Measurements from ENCODE around the gene SFTA2. TPM values are rescaled to one million over a fixed set of nuclear protein-coding genes. Genes with fewer than 3 reads are reported as not detected.
A peak's percentile ranks its signal among the peaks of the same experiment; 100 is the strongest.
"Not testable (repeated sequence)": the region's sequence is repeated elsewhere in the genome, so short reads cannot be mapped to it uniquely, and the experiment has no call there.

SFTA2 gene
- polyA plus RNA-seq, 3 donors = 0.80 to 1.3 (median 1.2) TPM

GRCh38 chr6:30917041-30917440, 14.9 kb downstream of the SFTA2 start:
- DNase-seq (ENCODE audit: extremely low read depth in 1 of 11, low read depth in 9 of 11, low spot score in 4 of 11) = no peak

DNA sequence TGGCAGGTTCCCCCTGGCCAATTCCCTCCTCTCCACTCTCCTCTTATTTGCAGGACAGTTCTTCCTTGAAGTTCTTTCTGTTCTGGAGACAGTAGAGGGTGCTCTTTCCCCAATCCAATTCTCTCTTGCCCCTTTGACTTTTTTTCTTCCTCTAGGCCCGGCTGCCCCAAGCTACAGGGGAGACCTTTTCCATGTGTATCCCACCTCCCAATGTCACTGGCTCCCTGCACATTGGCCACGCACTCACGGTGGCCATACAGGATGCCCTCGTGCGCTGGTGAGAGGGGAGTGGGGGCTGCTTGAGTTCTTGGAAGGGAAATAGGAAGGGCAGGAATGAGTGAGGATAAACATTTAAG, 16.4 kb downstream of the SFTA2 start:
- peak in 9 of 11 donors; percentile 45 to 74 (median 59) for DNase-seq (ENCODE audit: extremely low read depth in 1 of 11, low read depth in 9 of 11, low spot score in 4 of 11)

DNA sequence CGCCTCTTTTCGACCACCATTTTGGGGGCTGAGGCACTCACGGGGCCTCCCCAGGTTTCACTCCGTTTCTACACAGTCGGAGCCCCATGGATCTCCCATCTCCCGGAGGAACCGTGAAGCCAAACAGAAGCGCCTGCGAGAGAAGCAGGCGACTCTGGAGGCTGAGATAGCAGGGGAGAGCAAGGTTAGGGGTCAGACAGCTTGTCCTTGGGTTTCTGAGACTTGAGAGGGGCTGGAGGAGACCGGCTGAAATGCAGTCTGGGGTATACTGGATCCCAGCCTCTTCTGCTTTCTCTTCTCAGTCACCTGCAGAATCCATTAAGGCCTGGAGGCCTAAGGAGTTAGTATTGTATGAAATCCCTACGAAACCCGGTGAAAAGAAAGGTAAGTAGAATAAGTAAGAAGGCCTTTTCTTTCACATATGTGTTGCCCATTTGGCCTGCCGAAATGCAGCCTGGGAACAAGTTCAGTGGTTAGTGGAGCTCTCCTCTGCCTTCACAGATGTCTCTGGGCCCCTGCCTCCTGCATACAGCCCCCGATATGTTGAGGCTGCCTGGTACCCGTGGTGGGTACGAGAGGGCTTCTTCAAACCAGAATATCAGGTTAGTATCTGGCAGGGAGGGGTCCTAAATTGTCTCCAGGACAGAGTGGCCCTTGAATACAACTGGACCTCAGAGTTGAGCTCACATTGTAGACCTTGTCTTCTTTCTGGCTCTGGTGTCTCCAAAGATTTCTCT, 16.9 kb downstream of the SFTA2 start:
- no peak for DNase-seq (ENCODE audit: extremely low read depth in 1 of 11, low read depth in 9 of 11, low spot score in 4 of 11)

DNA sequence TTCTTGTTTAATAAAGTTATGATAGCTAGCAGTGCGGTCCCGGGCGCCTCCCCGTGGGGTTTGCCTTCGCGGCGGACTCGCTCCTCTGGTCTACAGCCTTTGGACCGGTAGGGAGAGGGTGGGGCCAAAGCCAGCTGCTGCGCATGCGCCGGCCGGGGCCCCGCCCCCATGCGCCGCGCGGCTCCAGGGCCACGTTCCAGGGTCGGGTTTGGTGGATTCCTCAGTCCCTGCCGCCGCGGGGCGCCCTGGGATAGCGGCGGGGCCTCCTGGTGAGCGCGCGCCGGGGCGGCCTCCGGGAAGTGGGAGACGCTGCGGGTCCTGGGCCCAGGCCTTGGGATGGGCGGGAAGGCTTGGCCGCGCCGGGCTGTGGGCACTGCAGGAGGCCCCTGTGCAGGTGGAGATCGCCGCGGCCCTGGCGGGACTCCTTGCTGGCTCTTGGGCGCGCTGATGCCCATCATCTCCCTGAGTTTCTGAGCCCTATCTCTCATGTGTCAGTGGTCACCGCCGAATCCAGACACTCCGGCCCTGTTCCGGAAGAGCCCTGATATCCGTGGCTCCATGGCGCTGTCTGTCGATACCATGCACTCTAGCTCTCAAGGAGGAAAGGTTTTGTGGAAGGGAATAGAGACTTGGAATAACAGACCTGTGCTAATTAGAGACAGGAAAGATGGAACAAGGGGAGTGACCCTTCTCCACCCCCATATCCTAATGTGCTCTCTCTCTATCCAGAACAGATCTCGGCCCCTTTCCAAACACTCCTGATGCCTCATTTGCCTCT, 17.7 kb downstream of the SFTA2 start, which contains the start of gene VARS2:
TSS of gene VARS2 (plus strand) at position 163 of the 778 bp plus-strand sequence. CDS start at position 762, 599 bp downstream.
- DNase-seq (ENCODE audit: extremely low read depth in 1 of 11, low read depth in 9 of 11, low spot score in 4 of 11) = peak; percentile 85 to 93 (median 90)

- DNase-seq (ENCODE audit: extremely low read depth in 1 of 11, low read depth in 9 of 11, low spot score in 4 of 11) = peak in 2 of 11 donors; percentile 22 to 23
Measured at GRCh38 chr6:30913721-30914075, 18.3 kb downstream of the SFTA2 start.

GRCh38 chr6:30912746-30913520, 19.0 kb downstream of the SFTA2 start:
- DNase-seq (ENCODE audit: extremely low read depth in 1 of 11, low read depth in 9 of 11, low spot score in 4 of 11) = no peak

- DNase-seq (ENCODE audit: extremely low read depth in 1 of 11, low read depth in 9 of 11, low spot score in 4 of 11) = not testable (repeated sequence)
Measured at GRCh38 chr6:30910473-30910872, 21.5 kb downstream of the SFTA2 start.

DNA sequence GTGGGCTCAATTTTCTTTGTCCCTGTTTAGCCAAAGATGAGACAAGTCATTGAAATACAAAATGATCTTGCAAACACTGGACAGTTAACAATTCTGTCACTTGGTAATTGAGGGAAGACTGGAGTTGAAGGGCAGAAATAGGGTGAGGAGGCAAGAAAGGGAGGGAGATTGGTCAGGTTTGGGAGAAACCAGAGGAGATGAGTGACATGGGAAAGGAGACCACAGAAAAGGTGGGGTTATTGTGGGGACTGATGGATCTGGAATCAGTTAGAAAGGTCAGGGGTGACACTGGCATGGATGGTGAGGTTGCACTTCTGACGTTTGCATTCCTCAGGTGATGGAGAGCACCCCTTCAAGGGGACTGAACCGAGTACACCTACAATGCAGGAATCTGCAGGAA, 23.3 kb downstream of the SFTA2 start:
- no peak for DNase-seq (ENCODE audit: extremely low read depth in 1 of 11, low read depth in 9 of 11, low spot score in 4 of 11)

- peak; percentile 91 to 99 (median 95) for DNase-seq (ENCODE audit: extremely low read depth in 1 of 11, low read depth in 9 of 11, low spot score in 4 of 11)
Measured at GRCh38 chr6:30907758-30908591, 24.0 kb downstream of the SFTA2 start, which contains the start of gene GTF2H4. Gene GTF2H4 (plus strand): TSS chr6:30908207.

GRCh38 chr6:30907290-30907757, 24.6 kb downstream of the SFTA2 start:
- peak in 2 of 11 donors; percentile 24 to 43 for DNase-seq (ENCODE audit: extremely low read depth in 1 of 11, low read depth in 9 of 11, low spot score in 4 of 11)

- no peak for DNase-seq (ENCODE audit: extremely low read depth in 1 of 11, low read depth in 9 of 11, low spot score in 4 of 11)
Measured at GRCh38 chr6:30903236-30903635, 28.7 kb downstream of the SFTA2 start.

DNA sequence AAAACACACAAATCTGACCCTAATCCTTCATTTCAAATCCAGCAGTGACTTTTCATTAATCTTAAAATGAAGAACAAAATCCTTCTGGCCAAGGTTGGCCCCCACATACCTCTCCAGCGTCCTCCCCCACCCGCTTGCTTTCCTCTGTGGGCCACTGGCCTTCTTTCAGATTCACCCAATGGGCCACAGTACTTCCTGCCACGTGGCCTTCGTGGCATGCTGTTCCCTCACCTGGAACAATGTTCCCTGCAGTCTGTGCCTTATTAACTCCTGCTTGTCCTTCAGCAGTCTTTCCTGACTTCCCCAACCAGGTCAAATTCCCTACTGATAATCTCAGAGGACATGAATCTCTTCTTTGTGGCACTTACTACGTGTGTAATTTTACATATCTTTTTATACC, 29.3 kb downstream of the SFTA2 start:
- no peak for DNase-seq (ENCODE audit: extremely low read depth in 1 of 11, low read depth in 9 of 11, low spot score in 4 of 11)

DNA sequence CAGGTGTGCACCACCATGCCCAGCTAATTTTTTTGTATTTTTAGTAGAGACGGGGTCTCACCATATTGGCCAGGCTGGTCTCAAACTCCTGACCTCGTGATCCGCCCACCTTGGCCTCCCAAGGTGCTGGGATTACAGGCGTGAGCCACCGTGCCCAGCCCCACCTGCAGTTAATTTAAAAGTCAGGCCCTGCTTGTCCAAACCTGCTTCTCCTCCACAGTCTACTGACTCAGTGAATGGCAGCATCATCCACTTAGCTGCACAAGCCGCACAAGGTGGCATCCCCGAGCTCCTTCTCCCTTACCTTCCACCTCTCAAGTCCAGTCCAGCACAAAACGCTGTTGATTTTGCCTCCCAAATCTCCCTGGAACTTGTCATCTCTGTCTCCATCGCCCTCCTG, 29.8 kb downstream of the SFTA2 start:
- DNase-seq (ENCODE audit: extremely low read depth in 1 of 11, low read depth in 9 of 11, low spot score in 4 of 11) = not testable (repeated sequence)

DNA sequence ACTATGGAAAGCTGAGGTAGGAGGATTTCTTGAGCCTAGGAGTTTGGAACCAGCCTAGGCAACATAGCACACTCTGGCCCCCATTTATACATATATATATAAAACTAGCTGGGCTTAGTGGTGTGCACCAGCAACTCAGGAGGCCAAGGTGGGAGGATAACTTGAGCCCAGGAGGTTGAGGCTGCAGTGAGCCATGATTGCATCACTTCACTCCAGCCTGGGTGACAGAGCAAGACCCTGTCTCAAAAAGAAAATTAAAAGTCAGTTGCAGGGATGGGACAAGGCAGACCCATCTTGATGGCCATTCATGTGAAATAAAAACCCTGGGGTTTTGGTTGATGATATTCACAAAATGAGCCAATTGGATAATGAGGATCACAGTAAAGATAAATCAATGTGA, 30.5 kb downstream of the SFTA2 start:
- DNase-seq (ENCODE audit: extremely low read depth in 1 of 11, low read depth in 9 of 11, low spot score in 4 of 11) = no peak

DNA sequence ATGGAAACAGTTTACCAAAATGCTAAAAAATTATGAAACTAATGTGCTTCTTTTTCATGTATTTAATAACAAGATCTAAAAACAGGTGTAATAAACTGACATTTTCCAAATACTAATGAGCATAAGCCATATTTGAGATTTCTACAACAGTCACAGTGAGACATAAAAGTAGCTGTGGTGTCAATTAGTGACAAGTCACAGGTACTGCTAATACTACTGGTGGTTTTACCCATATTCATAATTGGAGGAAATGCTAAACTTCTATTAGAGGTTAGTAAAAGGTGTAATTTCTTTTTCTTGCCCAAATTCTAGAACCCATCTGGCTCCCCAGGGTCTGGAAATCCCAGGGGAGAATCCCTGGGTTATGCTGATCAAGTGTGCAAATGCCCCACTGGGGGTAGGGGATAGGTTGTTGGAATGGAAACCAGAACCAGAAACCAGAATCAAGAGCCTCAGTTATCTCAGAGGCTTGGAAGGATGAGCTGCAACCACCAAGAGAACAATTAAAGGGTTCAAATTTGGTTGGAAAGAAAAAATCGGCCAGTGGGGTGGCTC, 31.0 kb downstream of the SFTA2 start:
- DNase-seq (ENCODE audit: extremely low read depth in 1 of 11, low read depth in 9 of 11, low spot score in 4 of 11) = no peak

DNA sequence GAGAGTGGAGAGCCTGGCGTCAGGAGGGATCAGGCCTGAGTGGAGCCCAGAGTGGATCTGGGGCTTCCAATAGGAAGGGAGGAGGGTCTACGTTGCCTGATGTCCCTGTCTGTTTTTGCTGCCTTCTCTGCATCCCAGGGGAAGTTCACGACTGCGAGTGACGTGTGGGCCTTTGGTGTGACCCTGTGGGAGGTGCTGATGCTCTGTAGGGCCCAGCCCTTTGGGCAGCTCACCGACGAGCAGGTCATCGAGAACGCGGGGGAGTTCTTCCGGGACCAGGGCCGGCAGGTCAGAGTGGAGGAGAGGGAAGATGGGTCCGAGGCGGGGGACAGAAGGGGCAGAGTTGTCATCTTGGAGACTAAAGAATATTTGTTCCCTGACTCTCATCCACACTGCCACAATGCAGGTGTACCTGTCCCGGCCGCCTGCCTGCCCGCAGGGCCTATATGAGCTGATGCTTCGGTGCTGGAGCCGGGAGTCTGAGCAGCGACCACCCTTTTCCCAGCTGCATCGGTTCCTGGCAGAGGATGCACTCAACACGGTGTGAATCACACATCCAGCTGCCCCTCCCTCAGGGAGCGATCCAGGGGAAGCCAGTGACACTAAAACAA, 33.1 kb downstream of the SFTA2 start:
- no peak for DNase-seq (ENCODE audit: extremely low read depth in 1 of 11, low read depth in 9 of 11, low spot score in 4 of 11)

GRCh38 chr6:30897882-30898281, 34.1 kb downstream of the SFTA2 start:
- DNase-seq (ENCODE audit: extremely low read depth in 1 of 11, low read depth in 9 of 11, low spot score in 4 of 11) = no peak

DNA sequence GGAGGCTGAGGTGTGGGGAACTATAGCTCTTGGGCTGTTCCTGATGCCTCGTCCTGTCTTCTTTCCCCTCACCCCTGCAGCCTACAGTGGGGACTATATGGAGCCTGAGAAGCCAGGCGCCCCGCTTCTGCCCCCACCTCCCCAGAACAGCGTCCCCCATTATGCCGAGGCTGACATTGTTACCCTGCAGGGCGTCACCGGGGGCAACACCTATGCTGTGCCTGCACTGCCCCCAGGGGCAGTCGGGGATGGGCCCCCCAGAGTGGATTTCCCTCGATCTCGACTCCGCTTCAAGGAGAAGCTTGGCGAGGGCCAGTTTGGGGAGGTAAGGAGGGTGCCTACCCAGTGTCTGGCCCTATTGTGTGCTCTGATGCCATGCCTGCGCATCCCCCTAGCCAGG, 35.4 kb downstream of the SFTA2 start:
- no peak for DNase-seq (ENCODE audit: extremely low read depth in 1 of 11, low read depth in 9 of 11, low spot score in 4 of 11)
